Measurements from ENCODE around the gene MRPL10.
A peak's percentile ranks its signal among the peaks of the same experiment; 100 is the strongest.

DNA sequence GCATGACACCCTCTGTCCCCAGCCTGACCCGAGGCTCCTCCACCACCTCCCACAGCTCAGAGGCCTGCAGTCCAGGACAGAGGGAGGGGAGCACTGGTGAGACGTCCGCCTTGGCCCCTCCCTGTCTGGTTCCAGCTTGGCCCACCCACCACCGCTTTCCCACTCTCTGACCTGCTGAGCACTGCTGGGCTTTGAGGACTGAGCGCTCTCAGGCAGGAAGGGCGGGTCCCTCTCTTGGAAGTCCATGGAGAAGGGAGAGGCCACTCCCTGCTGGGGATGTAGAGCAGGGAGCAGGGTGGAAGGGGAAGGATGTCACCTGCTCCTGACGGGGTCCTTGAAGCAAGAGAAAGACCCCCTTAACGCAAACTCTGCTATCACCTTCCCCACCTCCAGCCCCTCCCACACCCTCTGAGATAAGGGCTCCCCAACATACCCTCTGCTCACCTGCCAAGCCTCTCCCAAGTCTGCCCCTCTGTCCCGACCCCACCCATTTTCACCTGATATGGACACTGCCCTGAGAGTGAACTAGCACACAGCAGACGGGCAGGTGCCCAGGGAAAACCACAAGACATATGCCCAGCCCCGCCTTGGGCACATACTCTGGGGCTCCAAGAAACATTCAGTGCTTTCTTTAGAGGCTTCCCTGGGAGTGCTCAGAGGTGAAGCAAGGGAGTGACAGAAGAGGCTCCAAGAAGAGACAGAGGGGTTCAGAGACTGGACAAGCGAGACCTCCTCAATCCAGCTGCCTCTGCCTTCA is 11.1 kb downstream of the MRPL10 start:
- TF ChIP-seq, protein P1, sequence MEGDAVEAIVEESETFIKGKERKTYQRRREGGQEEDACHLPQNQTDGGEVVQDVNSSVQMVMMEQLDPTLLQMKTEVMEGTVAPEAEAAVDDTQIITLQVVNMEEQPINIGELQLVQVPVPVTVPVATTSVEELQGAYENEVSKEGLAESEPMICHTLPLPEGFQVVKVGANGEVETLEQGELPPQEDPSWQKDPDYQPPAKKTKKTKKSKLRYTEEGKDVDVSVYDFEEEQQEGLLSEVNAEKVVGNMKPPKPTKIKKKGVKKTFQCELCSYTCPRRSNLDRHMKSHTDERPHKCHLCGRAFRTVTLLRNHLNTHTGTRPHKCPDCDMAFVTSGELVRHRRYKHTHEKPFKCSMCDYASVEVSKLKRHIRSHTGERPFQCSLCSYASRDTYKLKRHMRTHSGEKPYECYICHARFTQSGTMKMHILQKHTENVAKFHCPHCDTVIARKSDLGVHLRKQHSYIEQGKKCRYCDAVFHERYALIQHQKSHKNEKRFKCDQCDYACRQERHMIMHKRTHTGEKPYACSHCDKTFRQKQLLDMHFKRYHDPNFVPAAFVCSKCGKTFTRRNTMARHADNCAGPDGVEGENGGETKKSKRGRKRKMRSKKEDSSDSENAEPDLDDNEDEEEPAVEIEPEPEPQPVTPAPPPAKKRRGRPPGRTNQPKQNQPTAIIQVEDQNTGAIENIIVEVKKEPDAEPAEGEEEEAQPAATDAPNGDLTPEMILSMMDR (IDR thresholded peaks at IDR 0.05) = no peak
- TF ChIP-seq POLR2A (IDR thresholded peaks at IDR 0.05) = no peak
- TF ChIP-seq POLR2AphosphoS5 (IDR thresholded peaks at IDR 0.05) = peak in 1 of 2 donors; percentile 6
- TF ChIP-seq EP300 (IDR thresholded peaks at IDR 0.05) = no peak
